ENCODE measurements around the gene RNASE13.
A peak's percentile ranks its signal among the peaks of the same experiment; 100 is the strongest.
"Not testable (repeated sequence)": the region's sequence is repeated elsewhere in the genome, so short reads cannot be mapped to it uniquely, and the experiment has no call there.

RNASE13 gene

DNA sequence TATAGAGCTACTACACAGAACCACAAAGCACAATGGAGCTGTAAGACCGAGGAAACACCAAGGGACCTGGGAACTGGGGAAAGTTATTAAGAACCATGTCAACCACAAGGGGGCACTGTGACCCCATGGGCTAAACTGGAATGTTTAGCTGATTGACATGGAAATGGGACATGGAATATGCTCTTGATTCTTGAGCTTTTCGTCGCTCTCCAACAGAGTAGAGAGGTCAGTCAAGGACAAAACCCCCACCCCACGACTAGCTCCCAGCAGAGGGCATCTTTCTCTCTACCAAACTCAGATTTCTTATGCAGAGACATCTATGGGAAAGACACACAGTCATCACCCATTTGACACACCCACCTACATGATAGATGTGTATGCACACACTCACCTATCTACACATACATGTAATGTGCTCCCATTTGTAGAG is 19.8 kb downstream of the RNASE13 start:
- H3K4me2 ChIP-seq (ENCODE audit: low read length): no peak overlapping the region
- no peaks in the 10 kb centered on the region for H3K36me3 ChIP-seq (ENCODE audit: control insufficient read depth, insufficient read depth, low read length)
- no peaks in the 10 kb centered on the region for H3K27me3 ChIP-seq (ENCODE audit: control insufficient read depth, insufficient read depth, low read length)
- H3K4me3 ChIP-seq (ENCODE audit: low read depth, low read length): no peak overlapping the region
- H3K79me2 ChIP-seq: no peaks in the 10 kb centered on the region
- peaks cover 3% of the 10 kb centered on the region for H3K4me1 ChIP-seq
- no peaks in the 10 kb centered on the region for H3K9me3 ChIP-seq (ENCODE audit: control insufficient read depth, low read length)
- TF ChIP-seq, protein P1, sequence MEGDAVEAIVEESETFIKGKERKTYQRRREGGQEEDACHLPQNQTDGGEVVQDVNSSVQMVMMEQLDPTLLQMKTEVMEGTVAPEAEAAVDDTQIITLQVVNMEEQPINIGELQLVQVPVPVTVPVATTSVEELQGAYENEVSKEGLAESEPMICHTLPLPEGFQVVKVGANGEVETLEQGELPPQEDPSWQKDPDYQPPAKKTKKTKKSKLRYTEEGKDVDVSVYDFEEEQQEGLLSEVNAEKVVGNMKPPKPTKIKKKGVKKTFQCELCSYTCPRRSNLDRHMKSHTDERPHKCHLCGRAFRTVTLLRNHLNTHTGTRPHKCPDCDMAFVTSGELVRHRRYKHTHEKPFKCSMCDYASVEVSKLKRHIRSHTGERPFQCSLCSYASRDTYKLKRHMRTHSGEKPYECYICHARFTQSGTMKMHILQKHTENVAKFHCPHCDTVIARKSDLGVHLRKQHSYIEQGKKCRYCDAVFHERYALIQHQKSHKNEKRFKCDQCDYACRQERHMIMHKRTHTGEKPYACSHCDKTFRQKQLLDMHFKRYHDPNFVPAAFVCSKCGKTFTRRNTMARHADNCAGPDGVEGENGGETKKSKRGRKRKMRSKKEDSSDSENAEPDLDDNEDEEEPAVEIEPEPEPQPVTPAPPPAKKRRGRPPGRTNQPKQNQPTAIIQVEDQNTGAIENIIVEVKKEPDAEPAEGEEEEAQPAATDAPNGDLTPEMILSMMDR (IDR thresholded peaks at IDR 0.05): peak; percentile 98
- H3K27ac ChIP-seq: no peak overlapping the region
- no peak overlapping the region for H2AFZ ChIP-seq
- H3K9ac ChIP-seq: no peak overlapping the region

DNA sequence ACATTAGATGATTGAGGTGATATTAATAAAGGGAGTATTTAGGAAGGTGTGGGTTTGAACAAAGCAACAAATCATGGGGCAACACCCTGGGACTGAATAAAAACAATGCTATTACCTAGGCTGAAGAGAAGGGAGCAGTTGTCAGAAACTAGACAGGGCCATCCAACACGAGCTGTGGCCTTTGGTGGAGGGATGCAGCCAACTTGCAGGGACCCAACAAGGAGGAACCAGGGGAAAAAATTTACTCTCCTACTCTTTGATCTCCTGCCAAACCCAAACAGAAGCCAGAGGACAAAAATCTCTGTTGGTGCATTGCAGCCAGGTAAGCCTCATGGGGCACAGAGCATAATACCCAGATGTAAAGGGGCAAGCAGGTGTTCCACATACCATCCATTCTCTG is 23.5 kb downstream of the RNASE13 start:
- Histone ChIP-seq H3K4me3 (ENCODE audit: low read depth, low read length) (no peak overlapping the region), H3K27ac (no peak overlapping the region), H3K36me3 (ENCODE audit: control insufficient read depth, insufficient read depth, low read length) (no peaks in the 10 kb centered on the region), H3K27me3 (ENCODE audit: control insufficient read depth, insufficient read depth, low read length) (no peaks in the 10 kb centered on the region), H3K79me2 (no peaks in the 10 kb centered on the region), H3K4me1 (peaks cover 3% of the 10 kb centered on the region), H3K4me2 (ENCODE audit: low read length) (no peak overlapping the region), H3K9ac (no peak overlapping the region), H3K9me3 (ENCODE audit: control insufficient read depth, low read length) (no peaks in the 10 kb centered on the region), H2AFZ (no peak overlapping the region)
- TF ChIP-seq, protein P1 (IDR thresholded peaks at IDR 0.05): no peak

DNA sequence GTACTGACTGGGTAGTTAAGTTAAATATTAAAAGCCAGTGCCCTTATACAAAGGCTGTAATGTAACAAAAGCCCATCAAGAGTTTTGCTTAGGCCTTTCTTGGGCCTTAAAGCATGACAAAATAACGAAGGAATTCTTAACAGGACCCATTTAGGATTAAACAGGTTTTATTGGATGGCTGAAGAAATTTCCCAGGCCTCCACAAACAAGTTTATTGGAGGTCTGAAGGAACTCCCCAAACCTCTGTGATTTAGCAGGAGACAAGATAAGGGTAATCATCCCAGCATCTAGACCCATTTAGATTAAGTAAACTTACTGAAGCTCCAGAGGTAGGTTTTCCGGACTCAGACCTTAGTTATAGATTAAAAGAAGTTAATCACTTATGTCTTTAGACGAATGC is 24.9 kb downstream of the RNASE13 start:
- H3K4me1 ChIP-seq; H3K9ac ChIP-seq; H3K4me2 ChIP-seq (ENCODE audit: low read length); H3K9me3 ChIP-seq (ENCODE audit: control insufficient read depth, low read length); H3K27me3 ChIP-seq (ENCODE audit: control insufficient read depth, insufficient read depth, low read length); H3K27ac ChIP-seq; H3K36me3 ChIP-seq (ENCODE audit: control insufficient read depth, insufficient read depth, low read length); H3K79me2 ChIP-seq; H3K4me3 ChIP-seq (ENCODE audit: low read depth, low read length): not testable (repeated sequence)
- H2AFZ ChIP-seq: peak overlapping the region; percentile 1

DNA sequence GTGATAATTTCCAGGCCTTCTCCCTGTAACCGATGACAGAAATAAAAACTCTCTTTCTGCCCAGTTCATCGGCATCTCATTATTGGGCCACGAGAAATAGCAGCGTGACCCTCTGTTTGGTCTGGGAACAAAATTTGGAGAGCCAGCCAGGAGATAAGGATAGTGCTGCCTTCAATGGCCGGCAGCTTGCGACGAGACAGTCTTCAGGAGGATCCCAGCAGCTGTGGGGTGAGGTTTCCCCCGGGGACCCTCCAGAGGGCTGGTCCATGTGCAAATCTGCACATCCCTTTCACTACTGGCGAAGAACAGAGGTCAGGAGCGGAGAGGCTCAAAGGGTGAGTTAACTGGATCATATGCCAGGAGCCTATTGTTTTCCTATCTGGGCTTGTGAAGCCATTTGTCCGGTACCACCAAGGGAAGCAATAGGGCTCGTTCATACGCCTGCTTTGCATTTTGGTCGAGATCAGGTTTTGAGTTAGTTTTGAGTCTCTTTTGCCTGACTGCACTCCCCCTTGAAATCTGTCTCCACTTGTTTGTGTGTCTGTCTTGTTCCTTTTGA is 30.7 kb downstream of the RNASE13 start:
- H2AFZ ChIP-seq: peak overlapping the region; percentile 89
- H3K27ac ChIP-seq: peak overlapping the region; percentile 88
- H3K9ac ChIP-seq: no peak overlapping the region
- no peak overlapping the region for H3K4me3 ChIP-seq (ENCODE audit: low read depth, low read length)
- TF ChIP-seq, protein P1 (IDR thresholded peaks at IDR 0.05): no peak
- H3K79me2 ChIP-seq: no peaks in the 10 kb centered on the region
- no peaks in the 10 kb centered on the region for H3K27me3 ChIP-seq (ENCODE audit: control insufficient read depth, insufficient read depth, low read length)
- no peaks in the 10 kb centered on the region for H3K9me3 ChIP-seq (ENCODE audit: control insufficient read depth, low read length)
- no peak overlapping the region for H3K4me2 ChIP-seq (ENCODE audit: low read length)
- peaks cover 43% of the 10 kb centered on the region for H3K4me1 ChIP-seq
- H3K36me3 ChIP-seq (ENCODE audit: control insufficient read depth, insufficient read depth, low read length): no peaks in the 10 kb centered on the region

DNA sequence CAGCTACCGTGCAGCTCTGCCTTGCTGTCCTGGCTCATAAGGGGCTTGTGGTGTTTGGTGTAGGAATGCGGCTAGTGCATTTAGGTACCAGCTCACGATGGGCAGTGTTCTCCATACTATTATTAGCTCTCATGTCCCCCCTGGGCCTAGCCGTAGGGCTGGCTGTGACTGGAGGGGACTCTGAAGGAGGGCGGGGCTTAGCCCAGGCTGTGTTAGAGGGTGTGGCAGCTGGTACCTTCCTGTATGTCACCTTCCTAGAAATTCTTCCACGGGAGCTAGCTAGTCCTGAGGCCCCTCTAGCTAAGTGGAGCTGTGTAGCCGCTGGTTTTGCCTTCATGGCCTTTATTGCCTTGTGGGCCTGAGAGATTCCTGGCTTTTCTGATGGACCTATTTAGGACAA is 33.4 kb downstream of the RNASE13 start:
- Histone ChIP-seq H3K9ac (no peak overlapping the region), H3K27me3 (ENCODE audit: control insufficient read depth, insufficient read depth, low read length) (no peaks in the 10 kb centered on the region), H3K9me3 (ENCODE audit: control insufficient read depth, low read length) (no peaks in the 10 kb centered on the region), H3K4me2 (ENCODE audit: low read length) (no peak overlapping the region), H2AFZ (no peak overlapping the region), H3K79me2 (no peaks in the 10 kb centered on the region), H3K27ac (peak overlapping the region; percentile 8), H3K4me3 (ENCODE audit: low read depth, low read length) (no peak overlapping the region), H3K4me1 (peaks cover 48% of the 10 kb centered on the region), H3K36me3 (ENCODE audit: control insufficient read depth, insufficient read depth, low read length) (no peaks in the 10 kb centered on the region)
- TF ChIP-seq, protein P1 (IDR thresholded peaks at IDR 0.05): no peak
